ENCODE results near the gene GCNA. TPM values are rescaled to one million over a fixed set of nuclear protein-coding genes. Genes with fewer than 3 reads are reported as not detected.

GCNA gene
- total and polyA plus RNA-seq, 2 experiments from 2014 or later: 1.2 to 1.5 TPM

DNA sequence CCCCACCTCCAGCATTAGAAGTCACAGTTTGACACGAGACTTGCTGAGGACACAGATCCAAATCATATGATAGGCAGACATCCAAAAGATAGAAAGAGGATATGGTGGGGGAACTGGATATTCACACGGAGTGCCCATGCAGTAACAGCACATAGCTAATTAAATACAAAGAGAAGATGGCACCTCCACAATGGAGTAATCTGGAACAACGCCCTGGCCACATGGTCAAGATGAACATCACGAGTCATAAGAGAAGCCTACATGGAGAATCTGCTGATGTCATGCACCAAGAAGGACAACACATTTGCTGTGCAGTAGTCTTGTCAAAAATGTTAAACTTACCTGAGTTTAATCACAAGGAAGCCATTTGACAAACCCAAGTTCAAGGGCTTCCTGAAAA lies 79.0 kb downstream of the GCNA start (continued):
- TF ChIP-seq, protein P1, sequence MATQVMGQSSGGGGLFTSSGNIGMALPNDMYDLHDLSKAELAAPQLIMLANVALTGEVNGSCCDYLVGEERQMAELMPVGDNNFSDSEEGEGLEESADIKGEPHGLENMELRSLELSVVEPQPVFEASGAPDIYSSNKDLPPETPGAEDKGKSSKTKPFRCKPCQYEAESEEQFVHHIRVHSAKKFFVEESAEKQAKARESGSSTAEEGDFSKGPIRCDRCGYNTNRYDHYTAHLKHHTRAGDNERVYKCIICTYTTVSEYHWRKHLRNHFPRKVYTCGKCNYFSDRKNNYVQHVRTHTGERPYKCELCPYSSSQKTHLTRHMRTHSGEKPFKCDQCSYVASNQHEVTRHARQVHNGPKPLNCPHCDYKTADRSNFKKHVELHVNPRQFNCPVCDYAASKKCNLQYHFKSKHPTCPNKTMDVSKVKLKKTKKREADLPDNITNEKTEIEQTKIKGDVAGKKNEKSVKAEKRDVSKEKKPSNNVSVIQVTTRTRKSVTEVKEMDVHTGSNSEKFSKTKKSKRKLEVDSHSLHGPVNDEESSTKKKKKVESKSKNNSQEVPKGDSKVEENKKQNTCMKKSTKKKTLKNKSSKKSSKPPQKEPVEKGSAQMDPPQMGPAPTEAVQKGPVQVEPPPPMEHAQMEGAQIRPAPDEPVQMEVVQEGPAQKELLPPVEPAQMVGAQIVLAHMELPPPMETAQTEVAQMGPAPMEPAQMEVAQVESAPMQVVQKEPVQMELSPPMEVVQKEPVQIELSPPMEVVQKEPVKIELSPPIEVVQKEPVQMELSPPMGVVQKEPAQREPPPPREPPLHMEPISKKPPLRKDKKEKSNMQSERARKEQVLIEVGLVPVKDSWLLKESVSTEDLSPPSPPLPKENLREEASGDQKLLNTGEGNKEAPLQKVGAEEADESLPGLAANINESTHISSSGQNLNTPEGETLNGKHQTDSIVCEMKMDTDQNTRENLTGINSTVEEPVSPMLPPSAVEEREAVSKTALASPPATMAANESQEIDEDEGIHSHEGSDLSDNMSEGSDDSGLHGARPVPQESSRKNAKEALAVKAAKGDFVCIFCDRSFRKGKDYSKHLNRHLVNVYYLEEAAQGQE (IDR thresholded peaks at IDR 0.05; ENCODE audit: unreplicated experiment): no peak
- TF ChIP-seq NANOG (IDR thresholded peaks at IDR 0.05; ENCODE audit: borderline replicate concordance) (no peak), ZNF114 (CRISPR knock-in tag; IDR thresholded peaks at IDR 0.05) (no peak), POLR2AphosphoS5 (IDR thresholded peaks at IDR 0.05; ENCODE audit: low read depth) (no peak), ZNF331 (CRISPR knock-in tag; IDR thresholded peaks at IDR 0.05; ENCODE audit: low read depth) (no peak), EZH2 (IDR thresholded peaks at IDR 0.05; ENCODE audit: low read depth, unreplicated experiment) (no peak)

DNA sequence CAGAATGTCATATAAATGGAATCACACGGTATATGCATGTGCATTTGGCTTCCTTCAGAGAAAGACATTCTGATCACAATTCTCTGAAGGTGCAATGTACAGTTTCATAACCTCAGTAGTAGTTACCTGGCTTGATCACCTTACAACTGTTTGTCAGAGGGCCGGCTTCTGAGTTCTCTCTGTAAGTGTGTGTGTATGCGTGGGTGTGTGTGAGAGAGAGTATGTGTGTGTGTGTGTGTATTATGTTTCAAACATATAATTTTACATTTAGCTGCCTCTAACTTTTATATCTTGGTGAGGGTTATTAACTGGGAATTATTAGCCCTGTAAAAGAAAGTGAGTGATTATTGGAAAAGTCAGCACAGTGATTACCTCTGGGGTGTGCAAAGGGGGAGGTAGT lies 81.1 kb downstream of the GCNA start:
- Histone ChIP-seq H3K27ac (ENCODE audit: low read depth) (no peak overlapping the region), H3F3A (replicated peaks; ENCODE audit: low read depth) (no peaks in the 10 kb centered on the region), H3K4me1 (ENCODE audit: insufficient read depth) (no peaks in the 10 kb centered on the region), H3K36me3 (ENCODE audit: insufficient read depth) (no peaks in the 10 kb centered on the region), H3K4me3 (no peak overlapping the region), H2AFZ (no peak overlapping the region), H4K20me1 (replicated peaks; ENCODE audit: insufficient read depth) (no peaks in the 10 kb centered on the region), H3K27me3 (ENCODE audit: insufficient read depth) (no peaks in the 10 kb centered on the region), H3K9me2 (ENCODE audit: insufficient read depth) (no peaks in the 10 kb centered on the region), H3K79me2 (replicated peaks; ENCODE audit: insufficient read depth) (no peaks in the 10 kb centered on the region), H3K4me2 (no peak overlapping the region)
- H3K36me3 Mint-ChIP-seq (ENCODE audit: low read depth): no peaks in the 10 kb centered on the region; the same call in 2 of the 3 replicates
- H3K4me1 Mint-ChIP-seq: no peaks in the 10 kb centered on the region
- H3K27me3 Mint-ChIP-seq (ENCODE audit: insufficient read depth, low read depth, poor library complexity): no peaks in the 10 kb centered on the region
- TF ChIP-seq, protein P2, sequence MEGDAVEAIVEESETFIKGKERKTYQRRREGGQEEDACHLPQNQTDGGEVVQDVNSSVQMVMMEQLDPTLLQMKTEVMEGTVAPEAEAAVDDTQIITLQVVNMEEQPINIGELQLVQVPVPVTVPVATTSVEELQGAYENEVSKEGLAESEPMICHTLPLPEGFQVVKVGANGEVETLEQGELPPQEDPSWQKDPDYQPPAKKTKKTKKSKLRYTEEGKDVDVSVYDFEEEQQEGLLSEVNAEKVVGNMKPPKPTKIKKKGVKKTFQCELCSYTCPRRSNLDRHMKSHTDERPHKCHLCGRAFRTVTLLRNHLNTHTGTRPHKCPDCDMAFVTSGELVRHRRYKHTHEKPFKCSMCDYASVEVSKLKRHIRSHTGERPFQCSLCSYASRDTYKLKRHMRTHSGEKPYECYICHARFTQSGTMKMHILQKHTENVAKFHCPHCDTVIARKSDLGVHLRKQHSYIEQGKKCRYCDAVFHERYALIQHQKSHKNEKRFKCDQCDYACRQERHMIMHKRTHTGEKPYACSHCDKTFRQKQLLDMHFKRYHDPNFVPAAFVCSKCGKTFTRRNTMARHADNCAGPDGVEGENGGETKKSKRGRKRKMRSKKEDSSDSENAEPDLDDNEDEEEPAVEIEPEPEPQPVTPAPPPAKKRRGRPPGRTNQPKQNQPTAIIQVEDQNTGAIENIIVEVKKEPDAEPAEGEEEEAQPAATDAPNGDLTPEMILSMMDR (conservative IDR thresholded peaks at IDR 0.05; ENCODE audit: low read depth in 2 of 2): no peak
- DNase-seq (ENCODE audit: low spot score): no peak
- no peak for ATAC-seq
- no peak overlapping the region for H3K4me3 Mint-ChIP-seq
- H3K27ac Mint-ChIP-seq: no peak overlapping the region
- no peaks in the 10 kb centered on the region for H3K9me3 Mint-ChIP-seq

DNA sequence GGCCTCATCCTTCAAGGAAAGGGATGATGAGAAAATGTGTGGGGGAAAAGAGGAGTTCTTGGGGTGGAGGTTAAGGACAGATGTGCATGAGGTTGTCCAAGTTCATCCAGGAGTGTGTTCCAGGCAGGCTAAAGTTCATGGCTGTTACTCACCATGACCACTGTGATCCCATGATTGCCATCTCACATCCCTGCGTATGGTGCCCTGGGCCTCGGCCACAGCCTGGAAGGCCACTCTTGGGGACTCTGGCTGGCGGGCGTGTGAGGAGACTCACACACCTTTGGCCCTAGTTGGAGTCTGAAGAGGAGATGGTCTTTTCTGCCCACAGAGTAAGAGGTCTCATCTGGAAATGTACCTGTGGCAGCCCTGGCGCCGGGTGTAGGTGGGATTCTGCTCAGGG lies 81.7 kb downstream of the GCNA start:
- Histone ChIP-seq H3K27me3 (ENCODE audit: insufficient read depth) (no peaks in the 10 kb centered on the region), H3K79me2 (replicated peaks; ENCODE audit: insufficient read depth) (no peaks in the 10 kb centered on the region), H4K20me1 (replicated peaks; ENCODE audit: insufficient read depth) (no peaks in the 10 kb centered on the region), H3K4me3 (no peak overlapping the region), H3K4me1 (ENCODE audit: insufficient read depth) (no peaks in the 10 kb centered on the region), H3K4me2 (no peak overlapping the region), H3K36me3 (ENCODE audit: insufficient read depth) (no peaks in the 10 kb centered on the region), H2AFZ (no peak overlapping the region), H3F3A (replicated peaks; ENCODE audit: low read depth) (no peaks in the 10 kb centered on the region), H3K27ac (ENCODE audit: low read depth) (no peak overlapping the region), H3K9me2 (ENCODE audit: insufficient read depth) (no peaks in the 10 kb centered on the region)
- no peak overlapping the region for H3K4me3 Mint-ChIP-seq
- H3K9me3 Mint-ChIP-seq: no peaks in the 10 kb centered on the region
- no peaks in the 10 kb centered on the region for H3K4me1 Mint-ChIP-seq
- ATAC-seq (no peak), DNase-seq (ENCODE audit: low spot score) (no peak)
- H3K27ac Mint-ChIP-seq: no peak overlapping the region
- TF ChIP-seq, protein P3, sequence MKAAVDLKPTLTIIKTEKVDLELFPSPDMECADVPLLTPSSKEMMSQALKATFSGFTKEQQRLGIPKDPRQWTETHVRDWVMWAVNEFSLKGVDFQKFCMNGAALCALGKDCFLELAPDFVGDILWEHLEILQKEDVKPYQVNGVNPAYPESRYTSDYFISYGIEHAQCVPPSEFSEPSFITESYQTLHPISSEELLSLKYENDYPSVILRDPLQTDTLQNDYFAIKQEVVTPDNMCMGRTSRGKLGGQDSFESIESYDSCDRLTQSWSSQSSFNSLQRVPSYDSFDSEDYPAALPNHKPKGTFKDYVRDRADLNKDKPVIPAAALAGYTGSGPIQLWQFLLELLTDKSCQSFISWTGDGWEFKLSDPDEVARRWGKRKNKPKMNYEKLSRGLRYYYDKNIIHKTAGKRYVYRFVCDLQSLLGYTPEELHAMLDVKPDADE (IDR thresholded peaks at IDR 0.05): no peak
- no peak for TF ChIP-seq EZH2phosphoT487 (IDR thresholded peaks at IDR 0.05; ENCODE audit: unreplicated experiment)
- no peak for TF ChIP-seq JUNB (IDR thresholded peaks at IDR 0.05; ENCODE audit: unreplicated experiment)
- TF ChIP-seq NANOG (IDR thresholded peaks at IDR 0.05; ENCODE audit: borderline replicate concordance): no peak
- H3K36me3 Mint-ChIP-seq (ENCODE audit: low read depth): no peaks in the 10 kb centered on the region; the same call in 2 of the 3 replicates
- H3K27me3 Mint-ChIP-seq (ENCODE audit: insufficient read depth, low read depth, poor library complexity): no peaks in the 10 kb centered on the region

All from GM23338 (cell line).